ENCODE results near the gene ZRANB2.
A peak's percentile ranks its signal among the peaks of the same experiment; 100 is the strongest.

ZRANB2 gene

DNA sequence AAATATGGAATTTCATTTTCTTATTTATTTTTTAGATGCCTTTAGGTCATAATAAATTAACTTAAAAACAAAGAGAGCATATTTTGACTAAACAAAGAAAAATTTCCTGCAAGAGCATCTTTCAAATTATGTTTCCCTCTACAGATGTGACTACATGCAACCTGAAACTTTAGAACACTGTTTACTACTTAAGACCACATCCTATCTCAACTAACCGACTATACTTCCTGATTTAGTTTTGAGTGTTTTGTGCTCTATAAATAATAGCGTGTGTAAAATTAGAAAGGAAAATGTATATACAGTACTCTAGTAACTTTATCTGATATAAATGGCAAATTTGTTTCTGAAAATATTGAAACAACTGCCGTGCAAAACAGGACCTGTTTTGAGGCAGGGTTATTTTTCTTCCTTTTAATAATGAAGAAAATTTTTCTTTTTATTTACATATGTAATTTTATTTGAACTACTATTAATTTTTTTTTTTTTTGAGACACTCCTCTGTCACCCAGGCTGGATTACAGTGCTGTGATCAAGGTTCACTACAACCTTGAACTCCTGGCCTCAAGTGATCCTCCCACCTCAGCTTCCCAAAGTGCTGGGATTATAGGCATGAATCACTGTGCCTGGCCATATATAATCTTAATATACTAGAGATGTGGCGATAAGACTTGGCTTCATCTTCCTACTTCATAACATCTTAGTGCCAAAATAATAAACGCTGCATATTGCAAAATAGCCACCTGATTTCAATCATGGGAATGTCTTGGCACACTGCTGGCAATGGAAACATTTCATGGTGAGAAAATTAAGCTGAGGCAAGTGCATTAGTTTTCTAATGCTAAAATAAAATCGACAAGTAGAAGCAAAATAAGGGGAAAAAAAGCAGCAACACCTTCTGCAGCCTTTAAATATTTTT lies 12.3 kb downstream of the ZRANB2 start:
- no peak for DNase-seq

DNA sequence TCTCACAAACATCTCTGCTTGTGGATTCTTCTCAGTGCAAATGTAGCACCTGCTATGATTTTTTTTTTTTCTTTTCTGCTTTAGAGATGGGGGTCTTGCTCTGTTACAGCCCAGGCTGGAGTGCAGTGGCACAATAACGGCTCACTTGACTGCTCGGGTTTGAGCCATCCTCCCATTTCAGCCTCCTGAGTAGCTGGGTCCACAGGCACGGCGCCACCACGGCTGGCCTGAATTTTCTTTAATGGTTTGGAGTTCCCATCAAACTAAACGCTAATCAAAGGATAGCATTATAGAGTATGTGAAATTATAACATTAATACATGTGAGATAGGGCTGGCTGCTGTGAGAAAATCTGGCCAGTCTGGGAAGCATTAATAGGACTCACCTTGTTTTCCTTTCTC lies 26.0 kb downstream of the ZRANB2 start:
- no peak for DNase-seq

DNA sequence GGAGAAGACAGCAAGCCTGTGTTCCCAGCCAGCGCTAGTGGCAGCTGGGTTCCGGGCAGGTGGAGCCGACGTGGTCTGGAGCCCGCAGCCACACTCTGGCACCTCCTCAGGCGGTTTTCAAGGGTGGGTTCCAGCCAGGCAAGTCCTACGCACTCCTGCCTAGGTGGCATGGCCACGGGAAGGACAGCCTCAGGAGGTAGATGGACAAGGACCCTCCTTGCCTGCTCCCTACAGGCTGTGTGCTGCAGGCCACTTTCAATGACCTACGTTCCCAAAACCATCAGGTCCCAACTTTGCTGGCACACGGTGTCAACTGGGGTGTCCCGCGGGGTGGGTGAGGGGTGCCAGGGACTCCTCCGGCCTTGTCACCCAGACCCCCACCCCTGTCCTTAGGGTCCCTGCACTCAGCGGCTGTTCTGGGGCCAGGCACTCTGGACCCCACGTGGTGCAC lies 26.5 kb downstream of the ZRANB2 start:
- DNase-seq, result no peak

DNA sequence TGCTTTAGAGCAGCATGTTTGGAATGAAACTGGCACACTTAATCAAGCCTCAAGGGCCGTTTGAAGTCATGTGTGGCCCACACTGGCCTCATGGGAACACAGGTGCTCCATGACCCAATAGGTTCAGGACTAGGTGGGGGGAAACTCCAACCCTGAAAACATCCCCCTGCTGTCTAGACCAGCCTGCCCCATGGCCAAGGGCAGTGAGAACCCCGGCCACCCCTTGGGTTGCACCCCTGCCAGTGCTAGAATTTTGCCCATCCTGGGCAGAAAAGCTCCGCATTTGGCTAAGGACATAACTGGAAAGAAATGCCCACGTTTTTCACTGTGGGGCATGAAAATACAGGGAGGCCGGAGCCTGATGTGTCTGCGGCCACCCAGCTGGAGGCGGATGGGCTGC lies 27.1 kb downstream of the ZRANB2 start:
- DNase-seq, result no peak

DNA sequence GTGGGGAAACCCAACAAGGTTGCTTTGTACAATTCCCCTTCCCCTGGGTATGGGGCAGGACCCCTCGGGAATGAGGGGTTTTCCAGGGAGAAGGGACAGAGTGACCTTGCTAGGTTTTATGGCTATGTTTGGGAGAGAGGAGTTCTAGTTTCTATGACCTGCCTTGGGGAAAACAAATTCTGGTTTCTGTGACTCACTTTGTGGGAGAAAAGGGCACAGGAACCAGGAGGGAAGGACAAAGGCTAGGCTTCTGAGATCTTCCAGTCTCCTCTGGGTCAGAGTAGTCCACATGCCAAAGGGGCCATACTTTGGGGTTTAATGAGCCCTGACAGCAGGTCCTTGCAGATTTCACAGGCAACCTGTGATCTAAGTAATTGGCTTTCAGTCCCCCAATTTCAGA lies 27.7 kb downstream of the ZRANB2 start:
- no peak for DNase-seq

DNA sequence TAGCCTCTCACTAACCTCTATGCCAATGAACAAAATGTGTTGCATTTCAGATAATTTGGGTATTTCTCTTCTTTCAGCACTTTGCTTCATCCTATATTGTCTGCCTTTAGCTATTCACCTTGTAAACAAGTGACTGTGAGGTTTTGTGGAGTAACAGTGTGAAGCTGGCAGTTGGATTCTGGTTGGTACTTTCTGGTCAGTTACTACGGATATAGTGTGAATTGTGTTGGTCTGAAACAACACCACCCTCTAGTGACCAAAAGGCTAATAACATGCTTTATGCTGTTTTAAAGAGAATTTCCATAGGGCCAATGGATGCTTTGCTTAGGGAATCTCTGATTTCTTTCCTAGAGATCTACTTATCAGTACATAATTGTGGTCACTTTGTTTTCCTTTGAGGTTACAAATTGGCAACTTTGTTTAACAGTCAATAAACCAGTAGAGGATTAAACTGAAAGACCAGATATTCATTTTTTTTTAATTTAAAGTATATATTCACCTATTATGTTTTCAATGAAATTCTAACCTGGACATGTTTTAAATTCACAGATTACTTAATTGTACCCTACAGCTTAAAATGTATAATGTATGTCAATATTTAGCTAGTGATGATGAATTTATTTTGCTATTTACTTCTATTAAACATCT lies 30.8 kb downstream of the ZRANB2 start:
- no peak for DNase-seq

DNA sequence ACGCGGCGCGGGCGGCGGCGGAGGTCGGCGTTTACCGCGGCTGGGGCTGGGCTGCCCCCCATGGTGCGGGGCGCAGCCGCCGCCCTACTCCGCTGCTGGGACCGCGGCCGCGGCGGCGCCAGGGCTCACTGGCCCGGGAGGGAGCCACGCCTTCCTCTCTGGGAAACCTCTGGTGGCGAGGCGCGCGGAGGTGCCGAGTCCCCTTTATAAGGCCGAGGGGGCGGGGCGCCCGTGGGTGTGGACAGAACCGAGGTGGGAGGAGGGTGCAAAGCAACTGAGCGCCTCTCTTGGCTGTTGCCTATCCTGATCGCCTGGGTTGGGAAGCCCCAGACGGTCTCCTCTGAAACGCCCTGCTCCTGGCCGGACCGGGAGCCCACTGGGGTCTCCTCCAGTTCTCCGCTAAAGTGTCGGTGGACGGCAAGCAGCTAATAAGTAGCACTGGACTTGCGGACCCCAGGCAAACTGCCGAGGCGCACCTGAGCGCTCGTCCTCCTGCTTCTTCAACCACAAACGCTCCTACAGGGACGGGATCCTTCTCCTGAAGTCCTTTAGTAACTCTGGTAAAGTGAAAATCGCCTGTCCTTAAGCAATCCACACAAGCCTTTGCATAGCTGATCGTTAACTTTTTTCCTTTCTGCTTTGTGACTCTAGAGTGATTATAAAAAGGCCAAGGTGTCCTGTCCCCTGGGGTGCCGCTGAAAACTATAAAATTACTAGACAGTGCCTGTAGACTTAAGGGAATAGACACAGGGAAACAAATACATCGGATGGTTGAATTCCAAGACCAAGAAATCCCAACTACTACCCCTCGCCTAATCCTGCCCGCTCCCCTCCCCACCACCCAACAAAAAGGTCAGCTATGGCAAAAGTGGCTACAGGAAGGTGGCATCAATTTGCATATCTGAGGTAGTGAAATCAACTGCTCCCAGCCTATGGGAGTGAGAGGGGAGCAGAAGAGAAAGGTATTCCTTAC lies 32.9 kb downstream of the ZRANB2 start, which contains the start of gene PTGER3:
Gene PTGER3, minus strand, starts transcription at position 182 of the 973 bp plus-strand sequence. CDS start 239 bp downstream, outside the sequence.
- peak; percentile 35 for DNase-seq

DNA sequence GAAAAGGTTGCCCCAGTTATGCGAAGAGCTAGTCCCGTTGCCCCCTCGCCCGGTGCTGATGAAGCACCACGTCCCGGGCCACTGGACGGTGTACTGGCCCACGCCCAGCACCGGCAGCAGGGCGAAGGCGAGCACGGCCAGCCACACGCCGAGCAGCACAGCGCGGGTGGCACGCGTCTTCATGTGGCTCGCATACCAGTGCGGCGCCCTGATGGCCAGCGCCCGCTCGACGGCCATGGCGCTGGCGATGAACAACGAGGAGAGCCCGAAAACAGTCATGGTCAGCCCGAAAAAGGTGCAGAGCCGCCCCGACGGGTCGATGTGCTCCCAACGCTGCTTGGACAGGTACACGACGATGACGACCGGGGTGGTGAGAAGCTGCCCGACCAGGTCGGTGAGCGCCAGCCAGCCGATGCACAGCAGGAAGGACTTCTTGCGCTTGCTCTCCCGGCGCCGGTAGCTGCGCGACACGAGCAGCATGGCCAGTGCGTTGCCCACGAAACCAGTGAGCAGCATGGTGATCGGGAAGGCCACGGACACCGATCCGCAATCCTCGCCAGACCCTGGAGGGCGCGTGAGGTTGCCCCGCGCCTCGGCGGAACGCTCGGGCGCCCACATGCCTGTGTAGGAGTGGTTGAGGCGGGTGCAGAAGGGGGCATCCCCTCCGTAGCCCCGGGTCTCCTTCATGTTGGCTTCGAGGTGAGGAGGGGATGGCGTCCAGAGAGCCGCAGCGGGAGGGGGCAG lies 33.8 kb downstream of the ZRANB2 start:
- no peak for DNase-seq

DNA sequence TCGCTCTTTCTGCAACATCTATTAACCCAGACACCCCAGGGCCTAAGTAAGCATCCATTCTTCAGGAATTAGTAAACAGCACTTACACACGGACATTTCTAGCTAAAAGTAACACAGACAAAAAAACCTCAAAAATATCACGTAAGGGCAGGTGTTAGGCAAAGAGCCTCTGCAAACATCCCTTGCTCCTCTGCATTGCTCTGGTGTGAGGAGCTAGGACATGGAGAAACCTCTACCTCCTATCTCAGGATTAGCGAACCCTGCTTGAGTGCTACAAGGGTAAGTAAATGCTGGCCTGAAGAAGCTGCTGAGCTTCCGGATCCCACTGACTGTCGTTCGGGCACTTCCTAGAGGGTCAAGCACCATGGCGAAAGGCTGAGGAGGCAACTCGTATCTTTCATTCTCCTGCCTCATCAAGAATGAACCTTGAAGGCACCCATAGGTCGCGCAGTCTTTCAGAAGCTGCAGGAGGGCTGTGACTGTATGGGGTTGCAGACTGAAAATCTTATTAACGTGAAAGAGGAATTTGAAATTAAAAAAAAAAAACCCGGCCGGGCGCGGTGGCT lies 35.3 kb downstream of the ZRANB2 start:
- DNase-seq, result no peak

DNA sequence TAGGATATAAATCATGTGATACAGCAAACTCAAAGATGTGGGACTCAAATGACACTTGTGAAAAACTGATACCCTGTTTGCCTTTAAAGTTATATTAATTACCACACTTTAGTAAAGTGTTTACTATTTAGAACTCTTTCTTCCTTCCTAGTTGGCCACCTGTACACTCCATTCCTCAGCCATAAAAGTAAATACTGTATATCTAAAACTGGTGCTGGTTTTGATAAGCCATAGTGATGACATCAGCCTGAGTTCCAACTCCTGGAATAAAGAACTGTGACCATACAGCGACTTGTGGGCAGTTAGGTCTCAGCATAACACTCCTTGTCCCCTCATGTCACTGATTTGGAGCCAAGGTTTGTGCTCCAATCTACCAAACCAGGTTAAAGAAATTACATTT lies 36.0 kb downstream of the ZRANB2 start:
- DNase-seq, result no peak

DNA sequence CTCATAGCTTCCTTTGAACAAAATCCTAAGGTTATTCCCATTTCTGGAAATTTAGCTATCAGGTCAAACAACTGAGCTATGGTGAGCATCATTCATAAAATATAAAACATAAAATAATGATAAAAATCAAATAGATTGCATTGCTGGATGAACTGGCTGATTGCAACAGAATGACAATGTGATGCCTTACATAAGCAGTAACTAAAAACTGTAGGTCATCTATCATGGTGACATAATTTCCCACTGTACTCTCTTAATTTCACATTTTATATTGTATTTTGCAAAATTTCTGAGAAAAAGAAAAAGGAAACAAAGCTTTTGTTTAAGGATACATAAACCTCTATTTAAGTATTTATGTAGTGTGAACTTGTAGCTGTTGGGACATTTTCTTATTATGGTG lies 37.8 kb downstream of the ZRANB2 start:
- no peak for DNase-seq

DNA sequence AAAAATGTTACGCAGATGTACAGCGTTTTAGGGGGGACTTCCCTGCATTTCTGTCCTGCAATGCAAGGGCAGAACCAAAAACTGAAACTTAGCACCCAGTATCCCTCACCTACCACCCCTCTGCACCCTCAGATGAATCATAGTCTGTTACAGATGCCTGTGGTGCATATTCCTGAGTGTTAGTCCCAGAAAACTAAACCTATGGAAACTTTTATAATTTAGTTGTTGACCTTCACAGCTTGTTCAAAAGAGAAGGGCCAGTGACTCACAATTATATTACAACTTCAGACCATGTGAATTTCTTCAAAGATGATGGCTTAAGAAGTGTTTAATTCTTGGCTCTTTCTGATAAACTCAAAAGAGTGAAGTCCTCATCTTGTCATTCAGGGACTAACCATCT lies 39.0 kb downstream of the ZRANB2 start:
- DNase-seq, result no peak

DNA sequence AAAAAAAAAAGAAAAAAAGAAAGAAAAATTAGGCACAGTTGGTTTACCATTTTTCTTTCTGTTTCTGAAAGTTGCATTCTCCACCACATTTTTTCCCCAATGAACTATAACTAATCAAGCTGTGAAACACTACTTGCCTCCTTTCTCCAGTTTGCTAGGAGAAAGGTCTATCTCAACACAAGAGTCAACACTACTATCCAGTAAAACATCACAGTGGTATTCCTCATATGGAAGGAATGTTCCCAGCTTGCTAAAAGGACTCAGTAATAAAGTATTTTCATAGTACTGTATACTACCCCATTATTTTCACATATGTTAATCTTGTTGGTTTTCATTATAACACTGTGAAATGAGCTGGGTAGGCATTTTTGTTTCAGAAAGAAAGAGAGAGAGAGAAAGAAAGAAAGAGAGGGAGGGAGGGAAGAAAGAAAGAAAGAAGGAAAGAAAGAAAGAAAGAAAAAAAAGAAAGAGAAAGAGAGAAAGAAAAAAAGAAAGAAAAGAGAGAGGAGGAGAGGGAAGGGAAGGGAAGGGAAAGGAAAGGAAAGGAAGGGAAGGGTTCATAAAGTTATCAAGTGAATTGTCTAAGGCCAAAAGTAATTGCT lies 41.1 kb downstream of the ZRANB2 start:
- no peak for DNase-seq

DNA sequence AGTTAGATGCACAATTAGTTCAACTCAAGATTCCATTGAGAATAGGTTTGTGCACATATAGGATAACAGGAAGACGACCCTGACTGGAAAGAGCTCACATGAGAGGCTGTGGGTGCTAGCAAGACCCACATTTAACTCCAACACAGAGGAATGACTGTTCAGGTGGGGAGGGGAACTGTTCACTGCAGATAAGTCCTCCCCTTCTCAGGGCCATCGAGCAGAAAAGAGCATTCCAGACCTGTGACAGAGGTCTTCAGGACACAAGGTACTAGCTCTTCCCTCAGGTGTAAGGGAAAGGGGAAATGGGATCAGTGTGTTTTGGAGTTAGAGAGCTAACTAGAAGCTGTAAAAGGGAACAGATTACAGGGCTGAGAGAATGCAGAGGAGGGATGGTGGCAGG lies 41.9 kb downstream of the ZRANB2 start:
- no peak for DNase-seq

DNA sequence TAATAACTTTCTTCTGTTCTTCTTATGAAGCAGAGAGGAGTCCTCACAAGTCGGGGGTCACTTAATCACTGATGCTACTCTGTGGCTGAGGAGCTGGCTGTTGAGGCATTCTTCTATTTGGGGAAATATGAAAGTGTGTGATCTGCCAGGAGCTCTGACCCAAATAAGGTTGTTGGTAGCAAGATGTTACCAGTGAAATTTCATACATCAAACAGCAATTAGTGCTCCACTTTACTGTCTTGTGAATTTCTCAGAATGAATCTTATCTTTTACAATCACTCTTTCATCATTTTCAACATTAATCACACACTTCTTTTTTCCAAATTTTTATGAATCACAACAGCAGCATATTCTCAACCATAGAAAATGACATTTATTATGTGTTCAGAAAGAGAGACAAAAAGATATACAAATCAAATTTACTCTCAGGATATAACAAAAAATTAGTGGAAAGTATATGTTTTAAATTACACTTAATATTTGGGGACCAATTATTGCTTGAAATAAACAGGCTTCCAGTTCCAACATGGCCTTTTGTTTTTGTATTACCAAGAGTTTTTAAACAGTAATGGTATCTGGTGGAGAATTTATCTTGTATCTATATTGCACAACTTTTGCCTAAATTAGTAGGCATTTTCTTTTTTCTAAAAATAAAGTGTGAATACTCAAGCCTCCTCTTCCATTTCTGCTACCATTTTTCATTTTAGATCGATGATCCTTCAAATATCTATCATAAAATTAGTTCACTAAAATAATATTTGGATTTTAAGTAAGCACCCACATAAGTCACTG lies 42.8 kb downstream of the ZRANB2 start:
- no peak for DNase-seq

DNA sequence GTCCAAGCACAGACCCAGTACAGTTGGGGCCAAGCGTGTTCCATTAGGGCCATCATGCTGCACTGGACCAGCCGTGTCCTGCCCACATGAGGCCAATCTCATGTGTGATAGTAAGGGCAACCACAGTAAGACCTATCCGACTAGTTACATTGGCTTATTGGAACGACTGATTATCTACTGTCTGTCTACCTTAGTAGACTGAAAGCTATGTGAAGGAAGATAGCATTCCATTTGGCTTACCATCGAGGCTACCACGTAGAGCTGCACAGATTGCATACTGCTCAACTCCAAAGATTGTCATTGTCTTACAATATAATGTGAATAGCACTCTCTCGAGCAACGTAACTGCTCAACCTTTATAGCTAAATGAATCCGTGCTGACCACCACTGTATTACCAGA lies 43.8 kb downstream of the ZRANB2 start:
- no peak for DNase-seq

DNA sequence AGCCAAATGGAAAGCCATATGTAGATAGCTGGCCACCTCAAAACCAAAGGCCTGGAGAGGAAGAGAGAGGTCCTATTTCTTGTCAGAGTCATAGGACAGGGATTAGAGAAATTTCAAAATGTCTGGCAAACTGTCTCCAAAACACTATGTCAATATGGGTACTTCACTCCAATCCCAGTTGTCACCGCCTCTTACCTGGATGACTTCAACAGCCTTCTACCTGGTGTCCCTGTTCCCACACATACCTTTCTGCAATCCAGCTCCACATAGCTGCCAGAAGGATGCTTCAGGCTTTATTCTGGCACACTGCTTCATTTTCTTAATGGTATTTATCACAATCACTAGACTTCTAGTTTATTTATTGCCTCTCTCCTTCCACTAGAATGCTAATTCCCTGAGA lies 47.7 kb downstream of the ZRANB2 start:
- DNase-seq, result no peak

DNA sequence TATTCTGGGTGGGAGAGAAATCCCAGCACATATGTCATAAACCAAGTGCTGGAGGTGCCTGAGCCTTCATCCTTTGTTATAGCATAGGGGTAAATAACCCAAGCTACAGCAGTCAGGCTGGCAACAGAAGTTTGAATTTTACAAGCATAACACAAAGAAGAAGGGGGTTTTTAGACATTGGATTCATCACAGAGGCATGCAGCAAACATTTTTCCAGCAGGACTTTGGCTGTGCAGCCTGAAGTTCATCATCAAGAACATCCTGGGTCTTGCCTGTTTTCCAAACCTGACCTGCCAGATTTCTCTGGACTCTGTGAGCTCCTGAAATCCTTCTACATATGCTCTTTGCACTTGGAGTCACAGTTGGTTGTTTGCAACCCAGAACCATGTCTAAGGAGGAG lies 49.4 kb downstream of the ZRANB2 start:
- DNase-seq, result no peak

DNA sequence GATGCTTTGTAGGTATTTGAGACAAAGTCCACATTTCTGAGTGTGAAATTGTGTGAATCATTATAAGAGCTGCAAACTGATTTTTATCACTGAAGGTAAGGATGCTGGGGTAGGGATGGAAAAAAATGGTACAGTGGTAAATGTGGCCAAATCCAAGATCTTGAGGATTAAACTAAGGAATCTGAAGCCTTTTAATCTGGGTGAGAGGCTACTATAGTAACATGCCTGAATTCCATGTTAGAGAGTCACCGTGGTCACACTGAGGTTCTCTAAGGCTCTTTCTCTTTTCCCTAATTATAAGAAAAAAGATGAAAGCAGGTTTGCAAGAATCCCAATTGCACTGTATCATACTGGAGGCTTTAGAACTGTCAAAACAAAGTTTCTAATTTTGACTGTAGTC lies 50.8 kb downstream of the ZRANB2 start:
- DNase-seq, result no peak

DNA sequence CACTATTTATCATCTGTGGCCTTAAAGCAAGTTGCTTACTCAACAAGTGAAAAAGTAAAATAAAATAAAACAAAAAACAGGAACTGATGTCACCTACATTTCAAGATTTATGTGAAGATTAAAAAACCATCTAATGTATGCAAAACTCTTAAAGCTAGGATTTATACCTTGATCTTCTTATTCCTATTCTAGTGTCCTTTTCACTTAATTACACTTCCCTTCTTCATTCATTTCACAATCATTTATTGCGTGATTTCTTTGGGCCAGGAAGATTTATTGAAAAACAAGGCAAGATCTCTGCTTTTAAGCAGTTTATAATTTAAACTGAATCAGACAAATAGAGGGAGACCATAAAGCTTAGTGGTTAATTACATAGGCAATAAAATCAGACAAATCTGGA lies 51.9 kb downstream of the ZRANB2 start:
- DNase-seq, result no peak

DNA sequence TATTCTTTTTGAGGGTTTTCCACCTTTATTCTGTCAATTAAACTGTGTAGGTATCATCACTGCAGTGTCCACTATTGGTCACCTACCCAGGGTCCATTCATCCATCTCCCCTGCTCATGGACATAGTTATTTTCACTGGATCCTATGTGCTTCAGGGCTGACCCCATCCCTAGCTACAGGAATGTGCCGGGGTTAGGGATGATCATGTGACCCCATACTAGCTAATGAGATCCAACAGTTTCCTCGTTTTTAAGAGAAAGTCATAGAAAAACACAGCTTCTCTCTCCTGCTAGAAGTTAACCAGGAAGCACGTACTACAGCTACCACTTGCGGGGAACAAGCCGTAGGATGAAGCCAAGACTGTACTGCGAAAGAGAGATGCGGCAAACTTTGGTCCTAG lies 52.8 kb downstream of the ZRANB2 start:
- DNase-seq, result no peak
